Medulla oblongata (tissue), 1 donor: ENCODE measurements around the gene RAB35.

Experiments used
- DNase-seq: peaks from one replicate; pipeline ENCODE4 v3.0.0-alpha.2; 2015; ENCODE audit errors: extremely low spot score

RAB35 gene

DNA sequence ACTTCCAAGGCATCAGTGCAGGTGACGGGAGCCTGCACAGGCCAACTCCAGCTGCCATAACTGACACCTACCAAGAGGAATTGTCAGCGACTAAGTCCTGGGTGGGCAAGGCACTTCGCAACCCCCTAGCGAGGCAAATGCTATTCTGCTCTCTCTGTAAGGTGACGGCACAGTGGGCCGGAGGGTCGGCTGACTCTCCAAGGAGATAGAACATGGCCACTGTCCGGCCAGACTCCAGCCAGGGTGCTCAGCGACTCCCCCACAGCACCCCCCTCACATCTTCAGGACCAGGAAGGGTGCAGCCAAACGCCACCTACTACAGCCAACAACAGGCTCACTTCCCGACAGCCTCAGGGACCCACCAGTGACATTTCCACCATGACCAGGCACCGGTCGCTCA, 13.2 kb downstream of the RAB35 start:
- DNase-seq, result no peak

DNA sequence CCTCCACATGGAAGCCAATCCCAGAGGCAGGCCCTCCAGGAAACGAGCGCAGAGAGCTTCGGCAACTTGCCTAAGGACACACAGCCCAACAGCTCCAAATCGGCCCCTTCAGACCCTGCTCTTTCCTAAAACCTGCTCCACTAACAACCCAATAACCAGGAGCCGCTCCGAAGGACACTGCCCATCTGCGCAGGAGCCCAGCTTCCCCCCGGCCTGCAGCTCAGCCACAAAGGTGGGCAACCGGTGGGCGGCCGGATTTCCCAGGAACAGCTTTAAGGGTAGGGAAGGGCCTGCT, 13.6 kb downstream of the RAB35 start:
- DNase-seq, result no peak

DNA sequence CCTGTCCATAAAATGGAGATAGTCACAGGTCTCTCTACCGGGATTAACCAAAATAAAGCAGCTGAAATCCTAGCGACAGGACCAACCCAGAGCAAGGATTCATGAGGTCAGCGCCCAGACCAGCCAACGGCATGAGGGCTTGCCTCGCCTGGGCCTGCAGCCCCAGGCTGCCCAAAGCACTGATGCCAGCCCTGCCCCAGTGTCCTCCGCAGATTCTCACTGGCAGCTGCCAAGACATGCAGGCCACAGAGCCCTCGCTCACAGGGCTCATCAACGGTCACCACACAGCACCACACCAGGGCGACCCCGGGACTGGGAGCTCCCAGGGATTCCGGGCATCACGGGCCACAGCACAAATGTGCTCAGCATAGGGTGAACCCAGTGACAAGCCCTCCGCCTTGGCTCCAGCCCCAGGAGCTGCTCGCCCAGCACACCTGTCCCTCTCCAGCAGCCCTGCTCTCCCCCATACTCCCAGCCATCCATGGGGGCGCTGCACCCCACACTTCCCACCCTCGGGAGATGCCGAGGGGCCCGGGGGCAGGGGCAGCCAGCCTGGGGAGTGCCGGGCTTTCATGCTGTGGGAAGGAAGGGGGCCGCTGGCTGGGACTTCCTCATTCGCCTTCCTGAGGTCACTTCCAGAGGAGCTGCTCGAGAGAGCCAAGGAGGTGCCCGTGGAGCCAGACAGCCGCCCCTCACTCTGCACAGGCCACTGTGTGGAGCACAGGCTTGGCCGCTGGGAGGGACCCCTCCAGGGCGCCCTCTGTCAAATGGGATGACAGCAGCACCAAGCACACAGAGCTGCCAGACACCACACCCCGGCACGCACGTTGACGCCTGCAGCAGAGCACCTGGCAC, 14.1 kb downstream of the RAB35 start:
- DNase-seq, result no peak

DNA sequence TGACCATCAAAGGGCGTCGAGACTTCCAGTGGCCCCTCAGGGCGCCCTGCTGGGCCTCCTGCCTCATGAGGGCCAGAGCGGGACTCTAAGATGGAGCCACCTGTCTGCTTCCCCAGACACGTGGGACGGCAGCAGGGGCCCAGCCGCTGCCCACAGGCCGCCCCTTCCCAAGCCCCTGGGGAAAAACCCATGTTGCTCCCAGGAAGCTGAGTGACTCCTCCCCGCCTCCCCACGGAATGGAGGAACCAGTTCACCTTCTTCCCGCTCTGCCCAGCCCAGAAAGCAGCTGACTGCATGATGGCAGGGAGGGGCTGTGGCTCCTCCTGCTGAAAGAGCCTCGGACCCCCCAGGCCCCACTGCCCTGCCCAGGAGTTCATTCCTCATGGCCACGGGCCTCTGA, 14.9 kb downstream of the RAB35 start:
- no peak for DNase-seq

DNA sequence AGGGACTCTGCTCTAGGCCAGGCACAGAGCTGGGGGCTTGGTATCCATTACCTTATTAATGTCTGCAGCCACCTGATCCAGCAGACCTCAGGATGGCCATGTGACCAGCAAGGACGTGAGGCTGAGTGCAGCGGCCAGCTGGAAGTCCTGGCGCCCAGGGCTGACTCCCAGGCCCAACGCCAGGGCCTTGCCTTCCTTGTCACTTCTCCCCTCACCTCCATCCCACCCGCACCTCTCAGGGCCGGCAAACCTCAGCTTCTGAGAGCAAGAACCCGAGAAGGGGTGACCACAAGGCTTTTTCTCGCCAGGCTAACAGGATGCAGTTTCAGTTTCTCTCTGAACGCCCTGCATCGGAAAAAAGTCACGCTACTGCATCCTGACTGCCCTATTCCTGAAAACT, 15.4 kb downstream of the RAB35 start:
- DNase-seq, result no peak

DNA sequence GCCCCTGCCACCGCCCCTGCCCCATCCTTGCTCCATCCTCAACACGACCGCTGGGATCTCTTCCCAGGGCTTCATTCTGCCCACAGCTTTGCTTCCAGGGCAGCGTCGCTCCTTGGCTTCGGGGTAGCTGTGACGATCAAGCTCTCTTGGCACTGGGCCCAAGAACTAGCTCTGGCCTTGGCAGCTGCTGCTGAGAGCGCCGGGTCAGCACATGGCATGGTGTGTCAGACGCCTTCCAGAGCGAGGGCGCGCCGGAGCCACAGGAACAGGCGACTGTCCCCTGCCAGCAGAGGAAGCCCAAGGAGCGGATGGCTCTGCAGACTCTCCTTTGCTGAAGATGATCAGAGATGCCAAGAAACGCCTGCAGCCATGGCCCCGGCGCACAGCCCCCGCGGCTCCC, 15.9 kb downstream of the RAB35 start:
- peak; percentile 93 for DNase-seq

DNA sequence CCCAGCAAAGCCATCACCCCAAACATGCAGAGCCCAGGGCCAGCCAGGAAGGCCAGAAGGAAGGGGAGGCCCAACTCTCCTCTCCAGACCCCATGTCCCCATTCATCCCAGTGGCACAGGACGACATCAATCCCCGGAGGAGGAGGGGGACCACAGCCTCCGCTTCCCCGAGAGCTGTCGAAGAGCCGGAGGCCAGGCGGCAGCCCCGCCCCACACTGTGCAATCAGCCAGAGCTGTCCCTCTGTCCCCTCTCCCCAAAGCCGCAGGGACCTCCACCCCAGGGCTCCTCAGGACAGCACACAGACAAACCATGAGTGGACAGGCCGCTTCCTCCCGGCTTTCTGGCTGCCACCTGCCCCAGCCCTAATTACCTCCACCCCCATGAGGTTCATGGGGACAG, 16.8 kb downstream of the RAB35 start:
- DNase-seq, result no peak

DNA sequence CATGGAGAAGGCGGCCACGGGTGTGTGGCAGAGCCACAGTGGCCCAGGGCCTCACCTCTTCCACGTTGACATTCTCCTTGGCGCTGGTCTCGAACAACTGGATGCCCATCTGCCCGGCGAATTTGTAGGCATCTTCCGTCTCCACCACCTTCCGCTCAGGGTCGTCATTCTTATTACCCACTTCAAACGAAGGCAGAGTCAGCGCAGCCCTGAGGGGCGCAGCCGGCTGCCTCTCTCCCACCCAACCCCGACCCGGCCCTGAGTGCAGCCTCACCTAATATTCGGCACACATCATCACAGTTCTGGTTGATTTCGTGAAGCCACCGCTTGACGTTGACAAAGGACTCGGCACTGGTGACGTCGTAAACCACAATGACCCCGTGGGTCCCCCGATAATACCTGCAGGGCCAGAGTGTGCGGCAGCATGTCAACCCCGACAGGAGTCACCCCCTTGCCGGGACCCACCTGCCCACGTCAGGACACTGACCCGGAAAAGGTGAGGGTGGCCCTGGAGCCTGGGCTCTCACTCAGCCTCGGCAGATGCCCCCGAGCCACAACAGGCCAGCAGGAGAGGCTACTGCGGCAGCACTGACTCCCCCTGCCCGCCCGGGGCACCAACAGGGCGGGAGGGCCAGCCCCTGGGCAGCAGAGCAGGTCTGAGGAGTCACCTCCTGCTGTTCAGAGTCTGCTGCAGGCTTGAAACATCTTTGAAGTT, 17.6 kb downstream of the RAB35 start:
- DNase-seq, result no peak

DNA sequence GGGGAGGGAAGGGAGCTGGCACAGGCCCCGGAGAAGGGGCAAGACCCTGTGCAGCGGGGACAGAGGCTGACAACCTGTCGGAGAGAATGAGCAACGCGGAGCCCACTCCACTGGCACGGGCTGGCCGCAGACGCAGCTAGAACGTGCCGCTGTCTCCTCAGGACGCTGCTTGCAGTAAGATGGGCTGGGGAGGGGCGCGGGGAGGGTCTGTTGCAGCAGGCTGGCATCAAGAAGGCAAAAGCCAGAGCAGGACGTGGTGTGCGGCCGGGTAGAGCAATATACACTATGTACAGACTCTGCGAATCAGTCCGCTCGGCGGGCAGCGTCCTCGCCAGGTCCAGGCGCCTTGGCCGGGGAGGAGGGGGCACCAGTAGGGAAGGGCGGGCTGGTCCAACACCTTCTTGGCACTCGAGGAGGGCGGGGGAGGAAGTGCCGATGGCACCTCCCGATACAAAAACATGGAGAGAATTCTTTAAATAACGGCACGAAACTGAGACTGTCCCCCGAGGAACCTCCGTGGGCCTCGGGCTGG, 19.8 kb downstream of the RAB35 start:
- no peak for DNase-seq

DNA sequence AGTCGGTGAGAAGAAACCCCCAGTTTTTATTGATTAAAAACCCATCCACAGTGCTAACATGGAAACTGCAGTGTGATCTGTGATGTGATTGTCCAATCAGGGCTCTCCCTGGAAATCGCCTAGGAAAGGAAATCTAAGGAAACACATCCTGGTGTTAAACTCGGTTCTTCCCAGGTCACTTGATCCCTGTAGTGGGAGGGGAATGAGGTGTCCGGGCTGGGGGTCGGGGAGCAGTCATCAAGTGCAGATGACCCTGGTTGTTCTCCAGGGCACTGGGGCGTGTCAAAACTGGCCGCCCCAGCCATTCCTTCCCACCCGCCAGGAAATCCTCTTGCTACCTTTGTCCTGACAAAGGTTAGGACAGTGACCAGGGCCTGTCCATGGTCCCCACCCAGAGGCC, 20.8 kb downstream of the RAB35 start:
- DNase-seq, result no peak

DNA sequence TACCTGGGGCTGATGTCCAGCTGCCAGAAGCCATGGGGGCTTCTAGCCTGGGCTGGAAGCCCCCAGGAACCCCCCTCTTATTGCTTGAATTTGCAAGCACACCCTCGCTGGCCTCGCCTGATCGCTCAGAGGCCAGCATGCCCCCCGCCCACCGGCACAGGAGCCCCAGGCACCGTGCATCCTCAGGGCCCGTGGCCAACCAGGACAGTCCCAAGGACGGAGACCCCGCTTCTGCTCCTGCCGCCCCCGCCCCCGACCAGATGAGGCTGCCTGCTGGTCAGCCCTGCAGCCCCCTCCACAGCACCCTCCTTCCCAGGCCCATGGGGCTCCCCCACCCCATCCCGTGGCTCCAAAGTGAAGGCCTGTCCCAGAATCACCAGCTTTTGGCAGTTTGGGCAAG, 21.2 kb downstream of the RAB35 start:
- DNase-seq, result no peak

DNA sequence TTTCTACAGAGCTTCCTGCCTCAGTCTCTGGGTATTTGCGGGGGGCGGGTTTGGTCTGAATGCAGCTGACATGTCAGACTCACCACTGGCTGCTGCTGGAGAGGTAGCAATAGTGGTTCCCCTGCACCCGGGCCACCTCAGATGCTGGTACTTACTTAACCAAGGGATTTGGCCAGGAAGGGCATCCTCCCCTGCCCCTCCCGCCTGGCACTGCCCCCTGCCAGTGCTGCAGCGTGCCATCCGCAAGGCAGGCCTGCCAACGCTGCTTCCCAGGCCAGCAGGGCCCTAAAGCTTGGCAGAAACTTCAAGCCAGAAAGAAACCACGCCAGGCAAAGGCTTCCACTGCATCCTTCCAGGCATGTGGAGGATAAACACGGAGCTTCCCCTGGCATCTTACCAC, 22.1 kb downstream of the RAB35 start:
- peak; percentile 56 for DNase-seq

DNA sequence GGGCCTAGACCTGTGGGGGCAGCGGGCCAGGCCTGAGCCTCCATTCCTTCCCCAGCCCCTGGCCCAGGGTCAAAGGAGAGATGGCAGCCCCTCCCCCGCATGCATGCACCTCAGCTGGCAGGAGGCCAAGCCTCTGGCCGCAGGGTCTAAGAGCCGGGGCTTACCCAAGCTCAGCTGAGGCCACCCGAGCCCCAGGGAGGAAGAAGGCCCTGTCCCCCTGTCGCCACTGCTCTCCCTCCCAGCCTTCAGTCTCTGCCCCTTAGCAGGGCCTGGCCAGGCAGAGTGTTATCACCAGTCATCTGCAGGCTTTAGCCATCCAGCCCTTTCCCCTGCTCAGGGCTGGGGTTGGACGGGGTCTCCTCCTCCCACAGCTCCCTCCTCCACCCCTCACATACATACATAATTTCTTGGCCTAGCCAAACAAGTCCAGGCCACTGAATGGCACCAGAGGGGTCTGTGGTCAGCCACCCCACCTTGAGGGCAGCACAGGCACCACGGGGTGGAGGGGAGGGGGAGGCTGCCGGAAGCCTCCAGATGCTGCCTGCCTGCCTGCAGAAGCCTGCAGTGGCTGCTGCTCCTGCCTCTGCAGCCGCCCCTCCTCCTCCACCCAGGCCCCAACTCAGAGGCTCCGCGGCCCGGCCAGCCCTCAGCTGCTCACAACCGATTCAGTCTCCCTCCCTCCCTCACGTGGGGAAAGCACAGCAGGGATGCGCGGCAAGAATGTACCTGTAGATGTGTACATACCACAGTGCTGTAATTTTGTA, 22.8 kb downstream of the RAB35 start:
- DNase-seq, result no peak

DNA sequence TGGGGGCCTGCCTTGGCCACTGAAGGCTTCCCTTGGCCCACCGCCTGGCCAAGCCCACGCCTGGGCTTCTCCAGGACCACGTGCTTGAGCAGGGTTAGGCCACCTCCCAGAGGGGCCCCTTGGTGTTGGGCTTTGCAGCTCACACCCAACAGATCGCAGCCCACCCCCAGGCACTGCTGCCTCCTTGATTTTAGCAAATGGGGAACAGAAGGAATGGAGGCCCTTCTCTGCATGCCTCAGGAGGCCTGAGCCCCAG, 23.3 kb downstream of the RAB35 start:
- no peak for DNase-seq

DNA sequence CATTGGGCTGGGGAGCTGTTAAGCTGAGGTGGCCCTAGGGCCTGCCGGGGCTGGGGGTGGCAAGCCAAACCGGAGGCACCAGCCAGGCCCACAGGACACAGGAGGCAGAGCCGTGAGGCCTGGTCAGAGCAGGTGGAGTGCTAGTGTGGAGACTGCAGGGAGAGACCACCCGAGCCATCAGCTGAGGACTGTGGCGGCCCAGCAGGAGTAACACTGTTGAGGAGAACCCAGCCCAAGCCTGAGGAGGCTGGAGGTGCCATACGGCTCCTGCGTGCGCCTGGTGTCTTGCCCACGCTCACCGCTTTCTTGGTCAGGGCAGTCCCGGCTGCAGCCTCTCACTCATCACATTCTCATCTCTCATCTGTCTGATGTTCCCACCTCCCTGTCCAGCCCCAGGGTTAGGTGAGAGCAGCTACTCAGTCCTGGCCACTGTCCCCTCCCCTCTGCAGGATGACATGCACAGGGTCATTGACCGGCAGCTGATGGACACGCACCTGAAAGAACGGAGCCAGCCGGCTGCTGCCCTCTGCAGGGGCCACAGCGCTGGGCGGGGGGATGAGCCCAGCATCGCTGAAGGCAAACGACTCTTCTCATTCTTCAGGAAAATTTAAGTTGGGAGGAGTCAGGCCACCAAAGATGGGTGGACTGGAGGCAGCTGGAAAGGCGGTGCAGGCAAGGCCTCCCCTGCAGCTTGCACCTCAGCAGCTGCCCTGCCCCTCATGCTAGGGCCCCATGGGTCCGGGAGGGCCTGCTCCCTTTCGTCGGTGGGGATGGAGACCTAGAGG, 23.8 kb downstream of the RAB35 start:
- no peak for DNase-seq

DNA sequence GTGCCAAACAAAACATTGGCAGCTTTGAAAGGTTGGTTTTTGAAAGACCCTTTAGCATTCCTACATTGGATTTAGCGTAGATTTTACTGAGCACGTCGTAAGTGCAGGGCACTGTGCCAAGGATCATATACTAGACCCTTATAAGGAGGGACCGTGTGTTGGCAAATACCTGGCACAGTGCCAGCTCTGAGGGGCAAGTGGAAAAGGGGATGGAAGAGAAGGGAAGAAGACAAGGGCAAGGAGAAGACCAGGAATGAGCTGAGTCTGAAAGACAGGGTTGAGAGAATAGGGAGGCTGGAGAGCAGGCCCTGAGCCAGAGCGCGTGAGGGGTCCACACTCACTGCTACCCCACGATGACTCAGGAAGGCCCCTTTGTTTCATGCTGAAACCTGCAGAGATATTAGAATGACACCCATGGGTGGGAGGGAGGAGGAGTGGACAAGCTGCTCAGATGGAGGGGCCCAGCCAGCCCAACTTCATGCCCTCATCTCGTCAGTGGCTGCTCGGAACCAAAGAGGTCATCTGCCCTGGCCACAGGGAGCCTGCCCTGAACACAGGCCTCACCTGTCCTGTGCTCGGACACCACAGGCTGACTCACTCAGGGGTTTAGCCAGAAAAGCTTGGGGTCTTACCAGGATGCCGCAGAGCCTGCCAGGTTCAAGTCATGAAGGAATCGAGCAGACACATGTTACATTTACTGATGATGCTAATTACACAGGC, 25.0 kb downstream of the RAB35 start:
- no peak for DNase-seq

DNA sequence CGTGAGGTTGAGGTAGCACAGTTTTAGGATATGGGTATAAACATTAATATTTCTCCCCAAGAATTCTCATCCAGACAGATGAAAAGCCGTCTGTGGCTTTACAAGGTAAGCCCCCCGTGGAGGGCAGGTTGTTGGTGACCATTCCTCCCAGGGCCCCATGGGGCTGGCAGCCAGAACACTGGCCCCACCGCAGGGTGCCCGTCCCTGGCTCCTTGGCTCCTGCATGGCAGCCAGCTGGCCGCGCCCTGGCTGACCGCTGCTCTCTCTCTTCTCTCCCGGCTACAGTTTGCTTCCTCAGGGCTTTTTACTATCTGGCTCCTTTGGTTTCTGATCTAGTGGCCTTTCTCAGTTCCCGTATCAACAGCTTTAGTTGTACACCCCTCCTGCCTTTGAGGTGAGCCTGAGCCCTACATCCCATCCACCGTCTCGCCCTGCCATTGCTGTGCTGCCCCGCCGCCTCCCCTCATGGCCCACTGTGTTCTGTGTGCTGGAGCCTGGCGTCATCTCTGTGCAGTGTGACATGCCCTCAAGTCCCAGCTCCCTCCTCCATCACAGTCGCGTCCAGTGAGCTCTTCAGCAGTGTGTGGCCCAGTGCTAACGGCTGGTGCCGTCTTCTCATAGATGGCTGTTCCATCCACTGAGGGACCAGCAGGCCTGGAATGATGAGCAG, 25.8 kb downstream of the RAB35 start:
- DNase-seq, result no peak

DNA sequence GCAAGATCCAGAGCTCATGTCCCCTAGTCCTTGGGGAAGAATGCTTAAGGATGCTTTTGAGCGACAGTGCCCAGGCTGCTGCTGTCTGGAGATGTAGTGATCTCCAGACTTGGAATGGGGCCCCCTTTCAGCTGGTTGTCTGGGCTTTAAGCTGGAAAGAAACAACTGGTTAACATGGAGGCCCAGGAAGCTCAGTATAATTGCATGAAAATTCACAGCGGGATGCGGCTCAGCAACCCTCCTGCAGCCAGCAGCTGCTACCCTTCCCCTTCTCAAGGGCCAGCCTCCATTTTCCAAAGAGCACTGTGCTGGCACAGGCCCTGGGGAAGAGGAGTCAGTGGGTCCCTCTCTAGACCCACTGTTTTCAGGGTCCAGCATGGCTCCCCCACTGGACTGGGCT, 26.3 kb downstream of the RAB35 start:
- no peak for DNase-seq

DNA sequence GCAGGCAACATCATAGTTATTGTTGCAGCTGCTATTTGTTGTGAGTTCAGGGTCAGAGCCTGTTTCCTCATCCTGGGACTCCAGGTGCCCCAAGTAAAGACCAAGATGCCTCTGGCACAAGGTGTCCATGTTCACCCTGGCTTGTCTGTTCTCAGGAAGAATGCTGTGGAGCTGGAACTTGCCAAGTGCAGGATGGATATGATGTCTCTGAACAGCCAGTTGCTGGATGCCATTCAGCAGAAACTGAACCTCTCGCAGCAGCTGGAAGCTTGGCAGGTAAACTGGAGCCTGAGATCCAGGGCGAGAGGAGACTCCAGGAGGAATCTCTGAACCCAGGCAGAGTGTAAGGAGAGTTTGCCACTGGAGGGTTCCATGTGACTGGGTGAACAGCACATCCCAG, 26.8 kb downstream of the RAB35 start:
- no peak for DNase-seq

DNA sequence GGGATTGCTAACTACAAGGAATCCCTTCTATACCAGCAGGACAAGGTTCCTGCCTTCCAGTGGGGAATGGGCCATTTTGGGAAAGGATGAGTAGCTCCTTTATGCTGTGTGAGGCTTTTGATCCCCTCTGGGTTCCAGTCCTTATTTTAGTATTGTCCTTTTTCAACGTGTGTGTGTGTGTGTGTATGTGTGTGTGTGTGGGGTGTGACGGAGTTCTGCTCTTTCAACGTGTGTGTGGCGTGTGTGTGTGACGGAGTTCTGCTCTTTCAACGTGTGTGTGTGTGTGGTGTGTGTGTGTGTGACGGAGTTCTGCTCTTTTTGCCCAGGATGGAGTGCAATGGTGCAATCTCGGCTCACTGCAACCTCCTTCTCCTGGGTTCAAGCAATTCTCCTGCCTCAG, 27.4 kb downstream of the RAB35 start:
- no peak for DNase-seq
